ENCODE results near the gene C10orf120. TPM values are rescaled to one million over a fixed set of nuclear protein-coding genes. Genes with fewer than 3 reads are reported as not detected.

C10orf120 gene
- total and polyA plus RNA-seq, 10 of the 15 experiments (the other 5 are each of a cell fraction or from before 2014, with no cell fraction given) = not detected

GRCh38 chr10:122727426-122727825, 27.8 kb upstream of the C10orf120 start:
- intact Hi-C loops (cut with micrococcal nuclease; ENCODE audit: unreplicated experiment) (no loop called here), in situ Hi-C loops (cut with MboI) (no loop called here)
- no peaks in the 10 kb centered on the region for H3K9me3 ChIP-seq (replicated peaks; ENCODE audit: control insufficient read depth, insufficient read depth, low read length)
- no TSS peak for BruUV-seq (replicated peaks)
- peaks cover 2% of the 10 kb centered on the region in 2 experiments; a peak in 1 of 4 replicates for H3K27me3 ChIP-seq (replicated peaks in 1 of 2; ENCODE audit: control insufficient read depth in 2 of 2, insufficient read depth in 2 of 2, low read length in 1 of 2)
- ChIA-PET POLR2A (no interaction called here), RAD21 (ENCODE audit: unreplicated experiment) (no interaction called here), CTCF (interaction anchor here (1.3 kb wide), 1 partner anchor 79 kb away, joined by 3 read pairs; no protein-coding TSS in a partner anchor), SMC1A (ENCODE audit: uncharacterized antibody, unreplicated experiment) (no interaction called here)
- no peak for DNase-seq (ENCODE audit: low read depth, low spot score)
- 11% methylated on average over 5 of the region's 5 CpGs for WGBS (ENCODE audit: insufficient coverage, insufficient replicate concordance, low lambda C conversion rate, missing lambda C conversion rate)
- H3K36me3 ChIP-seq (ENCODE audit: control insufficient read depth in 2 of 2, insufficient read depth in 2 of 2, low read length in 1 of 2) = no peaks in the 10 kb centered on the region
- H3K4me2 ChIP-seq (ENCODE audit: control insufficient read depth, insufficient read depth) = no peak overlapping the region
- no peak overlapping the region for H2AFZ ChIP-seq (ENCODE audit: control insufficient read depth, low read depth, low read length)
- no peak overlapping the region for H3K4me3 ChIP-seq
- TF ChIP-seq FOXM1 (IDR thresholded peaks at IDR 0.05; ENCODE audit: low read depth, low read length) (no peak), SMARCA5 (IDR thresholded peaks at IDR 0.05) (no peak), ZNF622 (IDR thresholded peaks at IDR 0.05) (no peak), USF1 (IDR thresholded peaks at IDR 0.05; ENCODE audit: borderline replicate concordance, extremely low read length, insufficient read depth, low read depth, low read length) (no peak), ASH2L (IDR thresholded peaks at IDR 0.05; ENCODE audit: borderline replicate concordance, low read depth) (no peak), E4F1 (IDR thresholded peaks at IDR 0.05; ENCODE audit: borderline replicate concordance, partially characterized antibody) (no peak), NRF1 (conservative IDR thresholded peaks at IDR 0.05; ENCODE audit: low read depth, low read length) (no peak), HDAC6 (IDR thresholded peaks at IDR 0.05; ENCODE audit: unreplicated experiment) (no peak), FOS (IDR thresholded peaks at IDR 0.05; ENCODE audit: borderline replicate concordance, extremely low read depth, insufficient read length) (no peak), RELA (IDR thresholded peaks at IDR 0.05; ENCODE audit: borderline replicate concordance, partially characterized antibody) (no peak)
- TF ChIP-seq, protein P1, sequence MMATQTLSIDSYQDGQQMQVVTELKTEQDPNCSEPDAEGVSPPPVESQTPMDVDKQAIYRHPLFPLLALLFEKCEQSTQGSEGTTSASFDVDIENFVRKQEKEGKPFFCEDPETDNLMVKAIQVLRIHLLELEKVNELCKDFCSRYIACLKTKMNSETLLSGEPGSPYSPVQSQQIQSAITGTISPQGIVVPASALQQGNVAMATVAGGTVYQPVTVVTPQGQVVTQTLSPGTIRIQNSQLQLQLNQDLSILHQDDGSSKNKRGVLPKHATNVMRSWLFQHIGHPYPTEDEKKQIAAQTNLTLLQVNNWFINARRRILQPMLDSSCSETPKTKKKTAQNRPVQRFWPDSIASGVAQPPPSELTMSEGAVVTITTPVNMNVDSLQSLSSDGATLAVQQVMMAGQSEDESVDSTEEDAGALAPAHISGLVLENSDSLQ (IDR thresholded peaks at IDR 0.05) = no peak
- TF ChIP-seq, protein P2, sequence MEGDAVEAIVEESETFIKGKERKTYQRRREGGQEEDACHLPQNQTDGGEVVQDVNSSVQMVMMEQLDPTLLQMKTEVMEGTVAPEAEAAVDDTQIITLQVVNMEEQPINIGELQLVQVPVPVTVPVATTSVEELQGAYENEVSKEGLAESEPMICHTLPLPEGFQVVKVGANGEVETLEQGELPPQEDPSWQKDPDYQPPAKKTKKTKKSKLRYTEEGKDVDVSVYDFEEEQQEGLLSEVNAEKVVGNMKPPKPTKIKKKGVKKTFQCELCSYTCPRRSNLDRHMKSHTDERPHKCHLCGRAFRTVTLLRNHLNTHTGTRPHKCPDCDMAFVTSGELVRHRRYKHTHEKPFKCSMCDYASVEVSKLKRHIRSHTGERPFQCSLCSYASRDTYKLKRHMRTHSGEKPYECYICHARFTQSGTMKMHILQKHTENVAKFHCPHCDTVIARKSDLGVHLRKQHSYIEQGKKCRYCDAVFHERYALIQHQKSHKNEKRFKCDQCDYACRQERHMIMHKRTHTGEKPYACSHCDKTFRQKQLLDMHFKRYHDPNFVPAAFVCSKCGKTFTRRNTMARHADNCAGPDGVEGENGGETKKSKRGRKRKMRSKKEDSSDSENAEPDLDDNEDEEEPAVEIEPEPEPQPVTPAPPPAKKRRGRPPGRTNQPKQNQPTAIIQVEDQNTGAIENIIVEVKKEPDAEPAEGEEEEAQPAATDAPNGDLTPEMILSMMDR (IDR thresholded peaks at IDR 0.05 in 2 of 3, conservative IDR thresholded peaks at IDR 0.05 in 1 of 3; ENCODE audit: control insufficient read depth in 2 of 3, extremely low read depth in 1 of 3, insufficient read depth in 1 of 3, low read depth in 3 of 3, low read length in 3 of 3) = no peak
- no peak for FAIRE-seq
- H3K79me2 ChIP-seq (ENCODE audit: control insufficient read depth, insufficient read depth, low read length) = no peaks in the 10 kb centered on the region
- H3K27ac ChIP-seq (ENCODE audit: control insufficient read depth, insufficient read depth) = no peak overlapping the region
- H3K9ac ChIP-seq (ENCODE audit: control insufficient read depth, insufficient read depth, low read length) = no peak overlapping the region
- no peaks in the 10 kb centered on the region for H3K4me1 ChIP-seq (ENCODE audit: control insufficient read depth, insufficient read depth, low read length)
- H4K20me1 ChIP-seq (ENCODE audit: control insufficient read depth, insufficient read depth) = no peaks in the 10 kb centered on the region
- no peak for ATAC-seq

All from GM12878 (cell line).